Astrocyte of the spinal cord (primary cell): Measurements from ENCODE around the gene GEMIN8.

Source experiments
- DNase-seq: peaks from one replicate; pipeline ENCODE4 v3.0.0; 2011; ENCODE audit warnings: low read depth, low spot score
- H3K4me3 ChIP-seq: 2 replicates; pipeline ENCODE4 v1.5.1; 2011; ENCODE audit warnings: low read depth, mild to moderate bottlenecking, low read length, moderate library complexity
- in situ Hi-C: cut with HindIII; loops from 2 replicates; pipeline ENCODE4 v1.10.0; 2017; ENCODE audit warnings: low sequenced_read_pairs
- TF ChIP-seq, protein P1 (sequence below): IDR thresholded peaks from 2 replicates; pipeline ENCODE4 v1.5.1; 2012; ENCODE audit warnings: low read depth, mild to moderate bottlenecking, low read length, inconsistent platforms

The GEMIN8 gene

DNA sequence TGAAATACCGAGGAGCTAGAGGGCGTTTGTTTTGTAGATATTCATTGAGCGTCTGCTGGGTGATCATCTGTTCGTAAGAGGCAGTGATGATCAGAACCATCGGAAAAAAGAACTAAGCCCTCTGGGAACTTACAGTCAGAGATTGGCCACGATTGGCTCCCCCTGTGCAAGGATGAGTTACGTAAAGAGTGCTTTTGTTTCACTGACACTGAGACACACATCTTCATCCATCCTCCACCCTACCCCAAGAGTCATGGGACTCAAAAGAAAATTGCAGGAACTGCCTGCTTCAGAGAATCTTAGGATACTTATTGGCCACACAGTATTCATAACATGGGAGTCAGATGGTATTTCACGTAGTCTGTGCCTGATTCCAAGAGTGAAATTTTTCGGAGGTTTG is 62.1 kb downstream of the GEMIN8 start:
- in situ Hi-C loops = no loop called here
- DNase-seq = no peak
- H3K4me3 ChIP-seq = no peak overlapping the region
- TF ChIP-seq, protein P1, sequence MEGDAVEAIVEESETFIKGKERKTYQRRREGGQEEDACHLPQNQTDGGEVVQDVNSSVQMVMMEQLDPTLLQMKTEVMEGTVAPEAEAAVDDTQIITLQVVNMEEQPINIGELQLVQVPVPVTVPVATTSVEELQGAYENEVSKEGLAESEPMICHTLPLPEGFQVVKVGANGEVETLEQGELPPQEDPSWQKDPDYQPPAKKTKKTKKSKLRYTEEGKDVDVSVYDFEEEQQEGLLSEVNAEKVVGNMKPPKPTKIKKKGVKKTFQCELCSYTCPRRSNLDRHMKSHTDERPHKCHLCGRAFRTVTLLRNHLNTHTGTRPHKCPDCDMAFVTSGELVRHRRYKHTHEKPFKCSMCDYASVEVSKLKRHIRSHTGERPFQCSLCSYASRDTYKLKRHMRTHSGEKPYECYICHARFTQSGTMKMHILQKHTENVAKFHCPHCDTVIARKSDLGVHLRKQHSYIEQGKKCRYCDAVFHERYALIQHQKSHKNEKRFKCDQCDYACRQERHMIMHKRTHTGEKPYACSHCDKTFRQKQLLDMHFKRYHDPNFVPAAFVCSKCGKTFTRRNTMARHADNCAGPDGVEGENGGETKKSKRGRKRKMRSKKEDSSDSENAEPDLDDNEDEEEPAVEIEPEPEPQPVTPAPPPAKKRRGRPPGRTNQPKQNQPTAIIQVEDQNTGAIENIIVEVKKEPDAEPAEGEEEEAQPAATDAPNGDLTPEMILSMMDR = no peak

DNA sequence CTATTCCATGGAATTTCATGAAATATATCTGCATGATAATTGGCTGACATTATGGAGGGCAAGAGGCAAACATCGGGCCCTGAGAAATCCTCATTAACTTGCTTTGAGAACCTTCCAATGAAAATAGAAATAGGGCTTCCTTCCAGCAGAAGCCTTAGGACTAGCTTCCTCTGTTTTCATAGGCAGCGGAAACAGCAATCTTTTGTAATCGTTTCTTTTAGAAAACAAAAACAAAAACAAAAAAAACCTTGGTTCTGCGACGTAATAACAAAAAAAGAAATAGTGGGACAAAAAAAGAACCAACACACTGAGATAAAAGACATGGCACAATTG is 62.9 kb downstream of the GEMIN8 start:
- no peak for DNase-seq
- TF ChIP-seq, protein P1 = no peak
- in situ Hi-C loops = no loop called here
- H3K4me3 ChIP-seq = no peak overlapping the region

DNA sequence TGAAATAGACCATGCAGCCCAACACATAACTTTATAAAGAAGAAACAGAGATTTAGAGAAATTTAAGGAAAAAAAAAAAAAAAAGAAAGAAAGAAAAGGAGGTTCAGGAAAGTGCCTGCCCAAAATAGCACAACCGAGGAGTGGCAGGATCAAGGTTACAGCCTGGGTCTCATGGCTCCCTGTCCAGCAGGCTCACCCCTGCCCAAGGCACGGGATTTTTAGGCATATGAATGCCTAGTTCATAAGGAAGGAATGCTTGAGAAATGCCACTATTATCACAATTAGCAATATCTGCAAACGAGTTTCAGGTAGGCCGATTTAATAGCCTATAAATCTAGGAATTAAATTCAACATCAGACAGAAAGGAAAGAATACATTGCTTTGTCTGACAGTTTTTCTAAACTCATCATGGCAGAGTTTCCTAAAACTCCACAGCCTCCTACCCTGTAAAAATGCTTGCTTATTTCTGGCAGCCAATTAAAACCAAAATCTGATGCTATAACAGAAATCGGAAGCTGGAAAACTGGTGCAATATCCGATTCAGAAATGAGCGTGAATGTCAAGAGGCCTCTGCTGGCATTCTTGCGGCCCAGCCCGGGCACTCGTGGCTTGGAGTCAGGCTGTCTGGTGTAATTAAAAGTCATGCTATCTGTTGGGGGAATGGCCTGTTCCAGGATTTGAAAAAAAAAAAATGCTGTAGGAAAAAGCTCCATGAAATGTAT is 63.5 kb downstream of the GEMIN8 start:
- no peak overlapping the region for H3K4me3 ChIP-seq
- in situ Hi-C loops = no loop called here
- TF ChIP-seq, protein P1 = no peak

DNA sequence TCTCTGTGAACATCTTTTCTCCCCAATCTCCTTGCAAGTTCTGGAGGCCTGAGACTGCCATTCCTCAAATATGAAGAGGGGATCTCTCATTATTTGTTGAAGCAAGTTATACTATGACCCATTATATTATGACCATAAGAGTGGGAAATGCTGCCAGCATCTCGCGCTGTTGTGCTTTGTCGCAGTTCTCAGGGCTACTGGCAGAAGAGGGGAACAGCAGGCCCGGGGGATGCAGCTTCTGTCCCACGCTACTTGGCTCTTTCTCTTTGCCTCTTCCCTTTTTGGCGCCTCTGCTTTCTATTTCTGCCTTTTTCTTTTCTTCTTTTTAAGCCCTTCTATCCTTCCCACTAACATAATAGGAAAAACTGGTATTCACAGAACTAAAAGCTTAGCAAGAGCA is 64.2 kb downstream of the GEMIN8 start:
- in situ Hi-C loops = no loop called here
- TF ChIP-seq, protein P1 = no peak

More for the DNA sequence above, 63.5 kb downstream of the GEMIN8 start:
- no peak for DNase-seq

DNA sequence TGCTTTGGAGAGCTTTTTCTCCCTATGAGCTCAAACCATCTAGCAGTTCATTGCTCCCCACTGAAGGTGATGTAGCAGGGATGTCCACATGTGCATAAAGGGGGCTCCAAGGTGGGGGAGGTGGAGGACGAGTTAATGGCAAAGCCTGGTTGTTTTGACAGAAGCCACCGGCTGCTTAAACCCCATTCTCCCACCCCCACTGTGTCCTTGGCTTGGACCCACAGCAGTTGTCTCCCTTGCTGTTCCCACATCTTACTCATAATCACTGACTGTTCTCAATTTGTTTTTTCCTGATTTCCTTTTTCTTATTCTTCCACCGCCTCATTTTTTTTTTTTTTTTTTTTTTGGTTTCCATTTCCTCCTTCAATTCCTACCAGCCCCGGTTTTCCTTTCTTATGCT is 72.7 kb downstream of the GEMIN8 start:
- in situ Hi-C loops = no loop called here
- TF ChIP-seq, protein P1 = no peak
- no peak overlapping the region for H3K4me3 ChIP-seq
- no peak for DNase-seq

More for the DNA sequence above, 64.2 kb downstream of the GEMIN8 start:
- no peak overlapping the region for H3K4me3 ChIP-seq
- DNase-seq = no peak
